Mesenteric fat pad (tissue), 1 donor: ENCODE results near the gene NSG1. TPM values are rescaled to one million over a fixed set of nuclear protein-coding genes. Genes with fewer than 3 reads are reported as not detected.
"Not testable (repeated sequence)": the region's sequence is repeated elsewhere in the genome, so short reads cannot be mapped to it uniquely, and the experiment has no call there.

Experiments used
- DNase-seq: peaks from one replicate; pipeline ENCODE4 v3.0.0-alpha.2; 2020; ENCODE audit warnings: low spot score
- total RNA-seq: library from RNA; stranded (reverse); fragmentation: NEBNext Ultra II Directional; extraction: Animal tissue kit (Norgen Biotek cat#: 25700); gene quantifications from one replicate; pipeline ENCODE4 v1.2.1, GENCODE V29; 2021
- donor health status: DM: yes; HTN: yes; CAD: no.

Gene NSG1
- total RNA-seq, 1 donor from 2014 or later = 0.16 TPM

GRCh38 chr4:4461850-4462249 is 74.9 kb downstream of the NSG1 start:
- DNase-seq = no peak

- no peak for DNase-seq
Observed at GRCh38 chr4:4462970-4463369, 76.1 kb downstream of the NSG1 start.

DNA sequence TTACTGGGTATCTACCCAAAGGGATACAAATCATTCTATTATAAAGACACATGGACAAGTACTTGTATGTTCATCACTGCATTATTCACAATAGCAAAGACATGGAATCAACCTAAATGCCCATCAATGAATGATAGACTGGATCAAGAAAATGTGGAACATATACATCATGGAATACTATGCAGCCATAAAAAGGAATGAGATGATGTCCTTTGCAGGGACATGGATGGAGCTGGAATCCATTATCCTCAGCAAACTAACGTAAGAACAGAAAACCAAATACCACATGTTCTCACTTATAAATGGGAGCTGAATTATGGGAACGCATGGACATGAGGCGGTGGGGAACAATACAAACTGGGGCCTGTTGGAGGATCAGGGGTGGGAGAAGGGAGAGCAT is 78.3 kb downstream of the NSG1 start:
- DNase-seq = not testable (repeated sequence)

Other genes with a start within 250 kb of the NSG1 start
- not detected for gene OTOP1, start 160.2 kb upstream of the NSG1 start, total RNA-seq
- 16.2 TPM for gene TMEM128, start 138.9 kb upstream of the NSG1 start, total RNA-seq
- gene LYAR, start 96.9 kb upstream of the NSG1 start, total RNA-seq = 18.2 TPM
- 3.8 TPM for gene ZBTB49, start 96.9 kb upstream of the NSG1 start, total RNA-seq
- gene STX18, start 154.9 kb downstream of the NSG1 start, total RNA-seq = 24.1 TPM